PC-9 (cell line): Measurements from ENCODE around the gene QSER1.

Experiments
- CTCF ChIP-seq: fragments of 200-600 bp; sonication (generic); conservative IDR thresholded peaks from 2 replicates; pipeline ENCODE4 v1.6.1; 2017; ENCODE audit warnings: mixed run types, antibody characterized with exemption, mild to moderate bottlenecking, moderate library complexity
- EZH2 ChIP-seq: fragments of 200-600 bp; sonication (generic); IDR thresholded peaks from 2 replicates; pipeline ENCODE4 v1.8.0; 2017; ENCODE audit warnings: antibody characterized with exemption, low read depth

- TF ChIP-seq CTCF (peak; percentile 90), EZH2 (no peak)
These were observed 68.0 kb downstream of the QSER1 start for GRCh38 chr11:32960553-32961164.
